Right ventricle myocardium superior (tissue), 1 donor: ENCODE measurements around the gene ZMIZ1. TPM values are rescaled to one million over a fixed set of nuclear protein-coding genes. Genes with fewer than 3 reads are reported as not detected.

Experiments
- ATAC-seq: fragments of 200-7000 bp; cut with Tn5 transposase; one replicate; pipeline ENCODE4 v1.9.1; 2020; ENCODE audit warnings: mild to moderate bottlenecking; ENCODE audit not compliant: poor library complexity
- DNase-seq: peaks from one replicate; pipeline ENCODE4 v3.0.0-alpha.2; 2020
- intact Hi-C: fragments of 100-400 bp; cut with DNase I; formaldehyde crosslinking; loops from one replicate; pipeline ENCODE4 v1.11.2; 2022
- total RNA-seq: library from RNA; stranded (reverse); fragmentation: NEBNext Ultra II Directional; extraction: Animal tissue kit (Norgen Biotek cat#: 25700); gene quantifications from one replicate; pipeline ENCODE4 v1.2.1, GENCODE V29; 2021
- donor health status: DM: no; HTN: yes; CAD: no; lungs with severe emphysema.

ZMIZ1 gene
- total RNA-seq, 1 donor from 2014 or later = 44.8 TPM

- no peak for DNase-seq
- intact Hi-C loops = loop anchor here (5.0 to 10.0 kb wide), 2 partner anchors 127 to 979 kb away; partner anchors contain the start of gene ZMIZ1
- ATAC-seq = no peak
Measured at GRCh38 chr10:79193694-79194382, 125.1 kb downstream of the ZMIZ1 start.

- peak; percentile 90 for ATAC-seq
- intact Hi-C loops = loop anchor here (10.0 kb wide), 1 partner anchor 981 kb away; no protein-coding TSS in a partner anchor
- peak; percentile 94 for DNase-seq
Measured at GRCh38 chr10:79195091-79195923, 126.5 kb downstream of the ZMIZ1 start.

- peak; percentile 87 for DNase-seq
- intact Hi-C loops = loop anchor here (10.0 kb wide), 1 partner anchor 982 kb away; no protein-coding TSS in a partner anchor
- ATAC-seq = peak; percentile 58
Measured at GRCh38 chr10:79196470-79197461, 128.0 kb downstream of the ZMIZ1 start.

DNA sequence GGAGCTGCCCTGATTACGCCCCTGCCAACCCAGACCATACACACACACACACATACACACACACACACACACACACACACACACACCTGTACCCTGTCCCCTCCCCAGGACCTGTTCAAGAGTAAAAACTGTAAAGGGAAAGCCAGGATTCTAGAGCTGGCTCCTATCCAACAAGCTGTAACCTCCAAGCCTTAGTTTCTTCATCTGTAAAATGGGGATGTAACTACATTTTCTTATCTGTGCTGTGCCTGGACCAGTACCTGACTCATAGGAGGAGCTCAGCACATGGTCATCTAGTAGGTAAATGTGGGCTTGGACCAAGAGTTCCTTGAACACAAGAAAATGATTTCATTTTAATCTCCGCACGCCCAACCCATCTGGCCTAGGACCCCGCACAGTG lies 128.8 kb downstream of the ZMIZ1 start:
- intact Hi-C loops = loop anchor here (10.0 kb wide), 1 partner anchor 983 kb away; no protein-coding TSS in a partner anchor
- no peak for ATAC-seq
- DNase-seq = no peak

- ATAC-seq (no peak), DNase-seq (no peak)
- intact Hi-C loops = no loop called here
Measured at GRCh38 chr10:79200346-79200745, 131.6 kb downstream of the ZMIZ1 start.

DNA sequence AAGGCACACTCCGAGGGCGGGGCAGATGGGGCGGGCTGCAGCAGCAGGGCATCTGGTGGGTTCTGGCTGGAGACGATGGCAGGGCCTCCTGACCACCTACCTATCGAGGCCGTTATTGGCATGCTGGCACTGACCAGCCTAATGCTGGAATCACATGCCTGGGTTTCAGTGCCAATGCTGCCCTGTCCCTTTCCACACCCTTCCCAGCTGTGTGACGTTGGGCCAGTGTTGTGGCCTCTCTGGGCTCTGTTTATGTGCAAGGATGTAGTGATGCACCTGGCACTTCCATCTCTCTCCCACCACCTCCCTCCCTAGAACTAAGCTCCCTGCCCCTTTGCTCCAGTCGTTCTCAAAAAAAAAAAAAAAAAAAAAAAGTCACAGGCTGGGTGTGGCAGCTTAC lies 132.9 kb downstream of the ZMIZ1 start:
- ATAC-seq (no peak), DNase-seq (no peak)
- intact Hi-C loops = no loop called here

DNA sequence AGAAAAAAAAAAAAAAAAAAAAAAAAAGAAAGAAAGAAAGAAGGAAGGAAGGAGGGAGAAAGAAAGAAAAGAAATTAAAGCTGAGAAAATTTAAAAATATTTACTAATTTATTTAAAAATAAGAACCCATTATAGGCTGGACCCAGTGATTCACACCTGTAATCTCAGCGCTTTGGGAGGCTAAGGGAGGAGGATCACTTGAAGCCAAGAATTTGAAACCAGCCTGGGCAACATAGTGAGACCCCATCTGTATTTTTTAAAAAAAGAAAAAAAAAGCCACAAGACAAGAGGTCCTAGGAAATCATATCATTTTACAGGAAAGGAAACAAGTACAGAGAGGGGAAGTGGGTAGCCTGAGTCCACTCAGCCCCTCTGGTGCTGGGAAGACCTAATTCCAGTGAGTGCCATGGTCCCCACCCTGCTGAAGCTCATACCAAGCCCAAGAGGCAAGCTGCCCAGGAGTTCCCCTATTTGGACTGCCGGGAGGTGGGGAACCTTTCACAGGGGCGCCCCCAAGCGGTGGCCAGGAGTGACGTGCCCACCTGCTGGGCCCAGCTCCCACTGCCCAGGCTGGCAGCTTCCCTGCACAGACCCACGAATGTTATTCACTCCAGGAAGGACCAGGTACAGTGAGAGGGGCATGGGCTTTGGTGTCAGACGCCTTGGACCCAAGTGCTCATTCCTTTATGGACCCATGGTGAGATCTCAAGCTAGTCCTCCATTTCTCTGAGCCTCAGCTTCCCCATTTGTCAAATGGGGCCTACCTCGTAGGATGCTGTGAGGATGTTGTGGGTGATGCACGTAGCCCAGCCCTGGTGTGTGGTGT lies 133.6 kb downstream of the ZMIZ1 start:
- intact Hi-C loops = no loop called here
- DNase-seq (peak; percentile 74), ATAC-seq (peak; percentile 72)

GRCh38 chr10:79203014-79203644 lies 134.4 kb downstream of the ZMIZ1 start:
- ATAC-seq (peak; percentile 19), DNase-seq (no peak)
- intact Hi-C loops = no loop called here

- intact Hi-C loops = no loop called here
- ATAC-seq = peak; percentile 40
Measured at GRCh38 chr10:79203833-79204232, 135.1 kb downstream of the ZMIZ1 start.

GRCh38 chr10:79206300-79207095 lies 137.7 kb downstream of the ZMIZ1 start:
- ATAC-seq (no peak), DNase-seq (peak; percentile 65)
- intact Hi-C loops = no loop called here

More at GRCh38 chr10:79203833-79204232, 135.1 kb downstream of the ZMIZ1 start:
- DNase-seq = no peak

- intact Hi-C loops = no loop called here
- ATAC-seq = no peak
- no peak for DNase-seq
Measured at GRCh38 chr10:79207096-79207357, 138.3 kb downstream of the ZMIZ1 start.

GRCh38 chr10:79207726-79208125 lies 139.0 kb downstream of the ZMIZ1 start:
- intact Hi-C loops = no loop called here
- no peak for ATAC-seq

DNA sequence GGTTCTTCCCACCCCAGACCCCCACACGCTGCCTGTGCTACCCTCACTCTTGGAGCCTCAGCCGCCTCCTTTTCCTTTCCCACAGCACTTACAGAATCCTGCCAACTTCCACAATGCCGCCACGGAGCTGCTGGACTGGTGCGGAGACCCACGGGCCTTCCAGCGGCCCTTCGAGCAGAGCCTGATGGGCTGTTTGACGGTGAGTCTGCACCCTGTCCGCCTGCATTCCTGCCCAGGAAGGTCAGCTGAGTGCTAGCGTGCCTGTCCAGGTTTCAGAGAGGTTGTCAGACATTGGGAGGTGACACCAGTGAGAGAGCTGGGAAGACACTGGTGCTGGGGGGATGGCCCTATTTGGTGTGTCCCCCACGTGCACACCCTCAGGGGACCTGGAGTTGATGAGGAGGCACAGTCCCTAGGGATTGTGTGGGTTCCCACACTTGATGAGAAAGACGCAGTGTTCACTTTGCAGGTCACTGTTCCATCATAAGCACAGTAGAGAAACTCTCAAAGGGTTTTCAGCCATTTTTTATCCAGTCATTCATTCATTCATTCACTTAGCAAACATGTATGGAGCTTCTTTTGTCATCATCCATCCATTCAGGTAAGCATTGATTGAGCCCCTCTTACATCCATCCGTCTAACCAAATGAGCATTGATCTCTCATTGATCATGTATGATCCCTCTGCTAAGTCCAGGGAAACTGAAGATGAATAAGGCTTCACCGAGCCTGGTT lies 139.7 kb downstream of the ZMIZ1 start:
- ATAC-seq (no peak), DNase-seq (no peak)
- intact Hi-C loops = no loop called here

More at GRCh38 chr10:79207726-79208125, 139.0 kb downstream of the ZMIZ1 start:
- no peak for DNase-seq

DNA sequence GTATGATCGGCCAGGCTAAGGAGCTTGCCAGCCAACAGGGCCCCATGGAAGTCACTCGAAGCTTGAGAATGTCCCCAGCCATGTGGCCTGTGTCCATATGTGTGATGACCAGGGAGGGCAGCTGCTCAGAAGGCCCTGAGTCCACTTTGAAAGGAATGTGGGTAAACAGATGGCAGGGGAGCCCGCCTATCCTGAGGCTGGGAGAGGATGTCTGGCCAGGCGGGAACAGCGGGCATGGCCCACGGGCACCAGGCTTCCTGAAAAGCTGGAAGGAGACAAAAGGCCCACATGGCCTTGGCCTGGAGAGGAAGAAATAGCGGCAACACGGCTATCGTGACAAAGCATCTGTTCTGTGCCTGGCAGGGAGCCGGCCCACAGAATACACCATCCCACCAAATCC lies 140.6 kb downstream of the ZMIZ1 start:
- DNase-seq = no peak
- intact Hi-C loops = no loop called here
- ATAC-seq = no peak

- intact Hi-C loops = no loop called here
- no peak for ATAC-seq
- DNase-seq = no peak
Measured at GRCh38 chr10:79209831-79210230, 141.1 kb downstream of the ZMIZ1 start.

- intact Hi-C loops = no loop called here
- ATAC-seq (no peak), DNase-seq (no peak)
Measured at GRCh38 chr10:79210672-79211071, 141.9 kb downstream of the ZMIZ1 start.
